ENCODE data around the gene DNAH14.
"Not testable (repeated sequence)": the region's sequence is repeated elsewhere in the genome, so short reads cannot be mapped to it uniquely, and the experiment has no call there.

The DNAH14 gene

GRCh38 chr1:225159793-225160192 lies 230.3 kb downstream of the DNAH14 start:
- DNase-seq: no peak

GRCh38 chr1:225177409-225177808 lies 247.9 kb downstream of the DNAH14 start:
- DNase-seq: not testable (repeated sequence)

- no peak for DNase-seq
Measured at GRCh38 chr1:225179686-225180085, 250.2 kb downstream of the DNAH14 start.

GRCh38 chr1:225182716-225183115 lies 253.2 kb downstream of the DNAH14 start:
- DNase-seq: no peak

GRCh38 chr1:225191199-225191753 lies 261.8 kb downstream of the DNAH14 start:
- DNase-seq: no peak

- DNase-seq: no peak
Measured at GRCh38 chr1:225201447-225201846, 272.0 kb downstream of the DNAH14 start.

GRCh38 chr1:225207791-225208190 lies 278.3 kb downstream of the DNAH14 start:
- DNase-seq: no peak

- DNase-seq: no peak
Measured at GRCh38 chr1:225209153-225209552, 279.7 kb downstream of the DNAH14 start.

GRCh38 chr1:225210180-225210579 lies 280.7 kb downstream of the DNAH14 start:
- DNase-seq: not testable (repeated sequence)

GRCh38 chr1:225211694-225212442 lies 282.4 kb downstream of the DNAH14 start:
- not testable (repeated sequence) for DNase-seq

GRCh38 chr1:225224287-225224686 lies 294.8 kb downstream of the DNAH14 start:
- no peak for DNase-seq

- DNase-seq: no peak
Measured at GRCh38 chr1:225225681-225226080, 296.2 kb downstream of the DNAH14 start.

- DNase-seq: no peak
Measured at GRCh38 chr1:225228871-225229303, 299.4 kb downstream of the DNAH14 start.

GRCh38 chr1:225229429-225229828 lies 300.0 kb downstream of the DNAH14 start:
- DNase-seq: not testable (repeated sequence)

- no peak for DNase-seq
Measured at GRCh38 chr1:225230483-225230882, 301.0 kb downstream of the DNAH14 start.

GRCh38 chr1:225232930-225233329 lies 303.5 kb downstream of the DNAH14 start:
- DNase-seq: not testable (repeated sequence)

GRCh38 chr1:225242611-225243010 lies 313.1 kb downstream of the DNAH14 start:
- no peak for DNase-seq

- DNase-seq: no peak
Measured at GRCh38 chr1:225250432-225250831, 321.0 kb downstream of the DNAH14 start.

GRCh38 chr1:225253173-225253572 lies 323.7 kb downstream of the DNAH14 start:
- DNase-seq: no peak

- DNase-seq: no peak
Measured at GRCh38 chr1:225253784-225254183, 324.3 kb downstream of the DNAH14 start.

GRCh38 chr1:225254676-225255075 lies 325.2 kb downstream of the DNAH14 start:
- DNase-seq: no peak

GRCh38 chr1:225257081-225257480 lies 327.6 kb downstream of the DNAH14 start:
- no peak for DNase-seq

GRCh38 chr1:225258811-225259210 lies 329.3 kb downstream of the DNAH14 start:
- DNase-seq: no peak

- no peak for DNase-seq
Measured at GRCh38 chr1:225259542-225259941, 330.1 kb downstream of the DNAH14 start.

- no peak for DNase-seq
Measured at GRCh38 chr1:225260319-225260718, 330.8 kb downstream of the DNAH14 start.
